Lung microvascular endothelial cell (primary cell): ENCODE data around the gene KIAA1328. TPM values are rescaled to one million over a fixed set of nuclear protein-coding genes. Genes with fewer than 3 reads are reported as not detected.
"Not testable (repeated sequence)": the region's sequence is repeated elsewhere in the genome, so short reads cannot be mapped to it uniquely, and the experiment has no call there.

Source experiments
- DNase-seq, 2 donors: peaks; one replicate each; pipeline versions ENCODE4 v3.0.0 to v3.0.0-alpha.2; 2010; ENCODE audit warnings: low read depth in 2 of 2
- total RNA-seq: library from RNA; depleted of rRNA; stranded (reverse); fragments of >200 nt; gene quantifications from 2 replicates; pipeline ENCODE4 v1.2.1, GENCODE V29; 2014

KIAA1328 gene
- total RNA-seq, 1 donor from 2014 or later = 4.2 TPM

- no peak for DNase-seq
Observed at GRCh38 chr18:37135177-37135576, 306.2 kb downstream of the KIAA1328 start.

GRCh38 chr18:37138456-37138855, 309.5 kb downstream of the KIAA1328 start:
- DNase-seq = no peak

- no peak for DNase-seq
Observed at GRCh38 chr18:37139876-37140275, 310.9 kb downstream of the KIAA1328 start.

- DNase-seq = no peak
Observed at GRCh38 chr18:37144921-37145320, 316.0 kb downstream of the KIAA1328 start.

GRCh38 chr18:37156330-37156942, 327.5 kb downstream of the KIAA1328 start:
- no peak for DNase-seq

- DNase-seq = no peak
Observed at GRCh38 chr18:37160038-37160820, 331.3 kb downstream of the KIAA1328 start.

- DNase-seq = no peak
Observed at GRCh38 chr18:37161491-37161890, 332.6 kb downstream of the KIAA1328 start.

- DNase-seq = no peak
Observed at GRCh38 chr18:37162551-37162950, 333.6 kb downstream of the KIAA1328 start.

- DNase-seq = no peak
Observed at GRCh38 chr18:37163119-37163518, 334.2 kb downstream of the KIAA1328 start.

GRCh38 chr18:37166491-37166890, 337.6 kb downstream of the KIAA1328 start:
- no peak for DNase-seq

- not testable (repeated sequence) for DNase-seq
Observed at GRCh38 chr18:37166966-37167365, 338.0 kb downstream of the KIAA1328 start.

GRCh38 chr18:37170984-37171383, 342.1 kb downstream of the KIAA1328 start:
- DNase-seq = no peak

GRCh38 chr18:37173384-37173783, 344.5 kb downstream of the KIAA1328 start:
- no peak for DNase-seq

GRCh38 chr18:37175727-37176620, 347.0 kb downstream of the KIAA1328 start:
- no peak for DNase-seq

- no peak for DNase-seq
Observed at GRCh38 chr18:37176621-37176934, 347.7 kb downstream of the KIAA1328 start.

- DNase-seq = no peak
Observed at GRCh38 chr18:37179384-37179783, 350.5 kb downstream of the KIAA1328 start.

GRCh38 chr18:37180086-37180485, 351.2 kb downstream of the KIAA1328 start:
- no peak for DNase-seq

- DNase-seq = no peak
Observed at GRCh38 chr18:37182340-37183135, 353.6 kb downstream of the KIAA1328 start.

- no peak for DNase-seq
Observed at GRCh38 chr18:37184209-37184868, 355.4 kb downstream of the KIAA1328 start.

- no peak for DNase-seq
Observed at GRCh38 chr18:37188016-37188791, 359.3 kb downstream of the KIAA1328 start.
